NCI-H1417 (cell line): ENCODE measurements around the gene OTOP3.
"Not testable (repeated sequence)": the region's sequence is repeated elsewhere in the genome, so short reads cannot be mapped to it uniquely, and the experiment has no call there.

ENCODE experiments used
- DNase-seq, 3 experiments: peaks; one replicate each; lab custom pipeline; 2025; lab: John Stamatoyannopoulos, UW

OTOP3 gene

DNA sequence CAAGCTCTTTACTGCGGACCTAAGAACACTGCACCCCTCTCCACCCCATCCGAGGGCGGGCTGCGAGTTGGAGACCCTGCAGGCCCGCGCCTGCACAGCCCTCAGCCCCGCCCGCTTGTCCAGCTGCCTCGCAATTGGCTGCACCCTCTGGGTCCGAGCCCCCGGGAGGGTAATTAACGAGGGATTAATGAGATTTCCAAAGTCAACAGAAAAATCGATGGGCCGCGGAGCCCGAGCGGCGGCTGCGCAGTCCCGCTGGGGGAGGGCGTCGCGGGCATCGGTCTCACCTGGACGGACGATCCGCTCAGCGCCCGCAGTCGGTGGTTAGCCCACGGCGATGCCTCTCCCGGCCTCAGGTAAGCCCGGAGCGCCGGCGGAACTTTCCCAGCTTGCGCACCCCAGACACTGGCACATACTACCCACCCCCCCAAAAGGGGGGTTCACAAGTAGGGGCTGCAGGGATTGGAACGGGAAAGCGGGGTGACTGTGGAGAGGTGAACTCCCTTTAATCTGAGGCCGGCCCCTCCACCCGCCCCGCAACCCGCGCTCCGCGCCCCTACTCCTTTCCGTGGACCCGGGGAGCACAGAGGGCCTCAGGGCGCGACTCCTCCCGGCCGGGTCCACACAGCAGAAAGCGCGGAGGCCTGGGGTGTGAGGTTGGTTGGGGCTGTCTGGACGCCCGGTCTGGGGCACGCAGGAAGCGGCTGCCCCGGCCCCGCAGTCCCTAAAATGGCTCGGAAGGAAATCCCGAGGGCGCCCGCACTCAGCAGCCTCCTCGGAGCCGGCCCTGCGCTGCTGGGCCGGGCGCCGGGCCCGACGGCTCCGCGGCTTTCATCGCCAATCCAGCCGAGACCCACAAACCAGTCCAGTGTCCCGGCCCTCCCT, at the start of gene OTOP3:
Gene OTOP3, plus strand, starts transcription at position 314 of the 885 bp plus-strand sequence. Its CDS starts 24 bp downstream, at position 338.
- peak in 2 of 3 experiments; percentile 72 to 81 for DNase-seq

GRCh38 chr17:74888469-74888868, 47.2 kb upstream of the OTOP3 start:
- DNase-seq, result no peak

DNA sequence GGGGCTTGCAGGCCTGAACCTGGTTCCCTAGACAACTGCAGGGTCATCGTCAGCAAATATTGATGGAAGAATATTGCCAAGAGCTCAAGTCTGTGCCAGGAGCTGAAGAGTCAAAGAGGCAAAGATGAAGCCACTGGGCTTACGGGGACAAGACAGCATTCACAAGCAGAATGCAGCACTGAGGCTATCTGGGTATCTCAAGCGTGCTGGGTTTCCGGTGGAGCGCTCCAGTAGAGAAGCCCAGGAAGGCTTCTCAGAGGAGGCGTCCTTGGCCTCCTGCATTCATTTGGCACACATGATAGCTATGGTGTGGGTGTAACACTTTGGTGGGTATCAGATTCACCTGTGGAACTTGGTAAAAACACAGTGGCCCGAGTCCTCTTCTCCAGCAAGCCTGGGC, 45.1 kb upstream of the OTOP3 start:
- no peak for DNase-seq

DNA sequence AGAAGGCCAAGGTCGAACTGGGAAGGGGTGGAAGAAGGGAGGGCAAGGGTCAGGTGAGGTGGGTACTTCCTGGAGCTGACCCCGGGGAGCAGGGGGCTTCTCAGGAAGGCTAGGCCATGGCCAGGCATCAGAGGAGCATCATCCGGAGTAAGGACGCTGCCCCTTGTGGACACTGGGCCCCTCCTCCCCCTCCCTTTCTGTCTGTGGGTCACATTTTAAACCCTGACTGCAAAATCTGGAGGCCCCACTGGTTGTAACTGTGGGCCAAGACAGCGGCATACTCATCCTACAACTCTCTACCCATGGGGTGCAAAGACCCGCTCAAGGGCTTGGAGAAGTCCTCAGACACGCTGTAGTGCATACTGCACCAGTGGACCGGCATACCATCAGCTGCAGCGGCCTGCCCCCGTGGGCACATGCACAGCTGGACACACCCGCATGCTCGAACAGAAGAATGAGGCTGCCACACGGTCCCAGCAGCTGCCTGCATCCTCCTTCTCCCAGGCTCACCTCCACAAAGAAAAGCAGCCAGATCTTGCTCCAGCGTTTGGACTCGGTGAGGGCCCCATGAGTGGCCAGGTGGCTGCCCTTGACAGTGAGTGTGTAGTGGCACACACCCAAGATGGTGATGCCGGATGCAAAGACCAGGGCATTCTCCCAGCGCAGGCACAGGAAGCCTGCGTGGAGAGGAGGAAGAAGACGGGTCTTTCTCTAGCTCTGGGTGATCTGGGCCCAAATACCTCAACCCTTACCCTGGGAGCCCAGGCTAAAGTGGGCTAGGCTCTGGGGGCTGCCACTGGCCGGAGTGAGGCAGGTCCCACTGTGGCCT, 43.5 kb upstream of the OTOP3 start:
- peak in 1 of 3 experiments; percentile 4 for DNase-seq

- DNase-seq, result peak in 2 of 3 experiments; percentile 46 to 50
Measured at GRCh38 chr17:74892974-74893911, 42.5 kb upstream of the OTOP3 start, which contains the start of gene FADS6. Gene FADS6 (minus strand): TSS chr17:74893633. CDS start chr17:74893595, 38 bp downstream.

DNA sequence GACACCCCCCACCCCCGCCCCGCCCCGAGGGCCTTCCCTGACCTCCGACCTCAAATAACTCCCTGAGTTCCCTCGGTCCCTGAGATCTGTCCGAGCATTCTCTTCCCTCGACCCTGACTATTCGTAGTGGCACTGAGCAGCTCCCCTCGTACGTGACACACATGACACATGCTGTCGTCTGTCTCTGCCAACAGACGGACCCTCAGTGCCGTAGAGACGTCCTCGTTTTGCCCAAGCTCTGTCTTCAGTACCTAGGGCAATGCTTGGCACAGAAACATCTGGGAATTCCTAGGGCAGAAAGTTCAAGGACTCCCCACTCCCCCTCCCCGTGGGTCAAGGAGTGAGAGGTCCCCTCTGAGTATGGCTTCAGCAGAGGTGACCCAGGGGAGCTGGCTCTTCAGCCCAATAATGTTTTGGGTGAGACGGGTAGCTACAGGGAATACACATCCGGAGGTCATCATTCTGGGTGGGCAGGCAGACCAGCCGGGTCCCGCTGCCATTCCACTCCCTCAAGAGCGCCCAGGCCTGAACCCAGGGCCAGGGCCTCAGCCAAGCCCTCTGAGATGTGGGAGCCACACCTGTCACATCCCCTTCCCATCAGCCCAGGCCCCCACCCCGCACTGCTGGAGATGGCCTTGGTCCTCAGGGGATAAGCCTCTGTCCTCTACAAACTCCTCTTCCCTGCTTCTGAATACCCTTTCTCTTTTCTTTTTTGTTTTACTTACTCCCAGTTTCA, 41.6 kb upstream of the OTOP3 start:
- no peak for DNase-seq

GRCh38 chr17:74898376-74898946, 37.2 kb upstream of the OTOP3 start:
- DNase-seq, result no peak

- DNase-seq, result no peak
Measured at GRCh38 chr17:74900208-74900607, 35.5 kb upstream of the OTOP3 start.

DNA sequence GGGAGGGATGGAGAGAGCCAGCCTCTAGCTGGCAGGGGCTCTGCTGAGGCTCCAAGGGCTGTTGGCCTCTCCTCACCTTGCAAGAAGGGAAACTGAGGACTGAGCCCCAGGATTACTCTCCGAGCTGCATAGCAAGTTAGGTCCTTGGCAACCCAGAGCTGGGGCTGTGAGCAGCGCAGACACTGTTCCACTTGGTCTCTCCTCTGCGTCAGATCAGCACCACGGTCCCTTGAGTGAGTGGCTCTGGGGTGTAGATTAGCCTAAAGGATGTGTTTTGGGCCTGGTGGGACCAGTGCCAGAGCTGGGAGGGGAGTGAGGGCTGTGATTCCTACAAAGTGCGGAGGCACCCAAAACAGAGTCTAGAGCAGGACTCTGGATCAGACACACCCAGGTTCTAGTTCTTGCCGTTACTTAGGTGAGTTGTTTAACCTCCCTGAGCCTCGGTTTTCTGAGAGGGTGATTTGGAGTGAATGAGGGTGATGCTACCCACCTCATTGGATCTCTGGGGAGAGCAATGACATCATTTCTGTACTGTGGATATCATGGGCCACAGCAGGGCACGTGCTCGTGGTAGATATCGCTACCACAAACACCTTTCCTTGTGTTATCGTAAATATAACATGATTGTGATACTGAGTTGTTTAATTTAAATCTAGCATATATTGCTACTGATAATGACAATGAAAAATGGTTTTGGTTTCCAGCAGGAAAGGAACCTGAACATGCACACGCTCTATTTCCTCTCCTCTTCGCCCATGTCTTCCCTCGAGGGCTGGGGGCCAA, 34.2 kb upstream of the OTOP3 start:
- DNase-seq, result no peak

DNA sequence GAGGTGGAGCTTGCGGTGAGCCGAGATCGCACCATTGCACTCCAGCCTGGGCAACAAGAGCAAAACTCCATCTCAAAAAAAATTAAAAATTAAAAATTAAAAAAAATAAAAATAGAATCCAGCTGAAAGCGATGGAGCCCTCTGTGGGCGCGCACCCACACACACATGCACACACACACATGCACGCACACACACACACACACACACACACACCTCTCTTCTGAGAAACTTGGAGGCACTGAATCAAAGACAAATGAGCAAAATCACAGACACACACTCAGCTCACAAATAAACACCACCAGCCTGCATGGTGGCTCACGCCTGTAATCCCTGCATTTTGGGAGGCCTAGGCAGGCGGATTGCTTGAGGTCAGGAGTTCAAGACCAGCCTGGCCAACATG, 32.7 kb upstream of the OTOP3 start:
- no peak for DNase-seq

- no peak for DNase-seq
Measured at GRCh38 chr17:74903671-74904070, 32.0 kb upstream of the OTOP3 start.

GRCh38 chr17:74904687-74905409, 30.9 kb upstream of the OTOP3 start:
- DNase-seq, result no peak

DNA sequence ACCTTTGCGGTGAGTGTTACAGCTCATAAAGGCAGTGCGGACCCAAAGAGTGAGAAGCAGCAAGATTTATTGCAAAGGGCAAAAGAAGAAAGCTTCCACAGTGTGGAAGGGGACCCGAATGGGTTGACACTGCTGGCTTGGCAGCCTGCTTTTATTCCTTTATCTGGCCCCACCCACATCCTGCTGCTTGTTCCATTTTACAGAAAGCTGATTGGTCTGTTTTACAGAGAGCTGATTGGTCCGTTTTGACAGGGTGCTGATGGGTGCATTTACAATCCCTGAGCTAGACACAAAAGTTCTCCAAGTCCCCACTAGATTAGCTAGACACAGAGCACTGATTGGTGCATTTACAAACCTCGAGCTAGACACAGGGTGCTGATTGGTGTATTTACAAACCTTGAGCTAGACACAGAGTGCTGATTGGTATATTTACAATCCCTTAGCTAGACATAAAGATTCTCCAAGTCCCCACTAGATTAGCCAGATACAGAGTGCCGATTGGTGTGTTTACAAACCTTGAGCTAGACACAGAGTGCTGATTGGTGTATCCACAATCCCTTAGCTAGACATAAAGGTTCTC, 29.4 kb upstream of the OTOP3 start:
- DNase-seq, result not testable (repeated sequence)

DNA sequence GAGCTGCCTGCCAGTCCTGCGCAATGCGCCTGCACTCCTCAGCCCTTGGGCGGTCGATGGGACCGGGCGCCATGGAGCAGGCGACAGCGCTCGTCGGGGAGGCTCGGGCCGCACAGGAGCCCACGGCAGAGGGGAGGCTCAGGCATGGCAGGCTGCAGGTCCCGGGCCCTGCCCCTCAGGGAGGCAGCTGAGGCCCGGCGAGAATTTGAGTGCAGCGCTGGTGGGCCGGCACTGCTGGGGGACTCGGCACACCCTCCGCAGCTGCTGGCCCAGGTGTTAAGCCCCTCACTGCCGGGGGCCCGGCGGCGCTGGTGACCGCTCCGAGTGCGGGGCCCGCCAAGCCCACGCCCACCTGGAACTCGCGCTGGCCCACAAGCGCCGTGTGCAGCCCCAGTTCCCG, 28.7 kb upstream of the OTOP3 start:
- DNase-seq, result no peak

DNA sequence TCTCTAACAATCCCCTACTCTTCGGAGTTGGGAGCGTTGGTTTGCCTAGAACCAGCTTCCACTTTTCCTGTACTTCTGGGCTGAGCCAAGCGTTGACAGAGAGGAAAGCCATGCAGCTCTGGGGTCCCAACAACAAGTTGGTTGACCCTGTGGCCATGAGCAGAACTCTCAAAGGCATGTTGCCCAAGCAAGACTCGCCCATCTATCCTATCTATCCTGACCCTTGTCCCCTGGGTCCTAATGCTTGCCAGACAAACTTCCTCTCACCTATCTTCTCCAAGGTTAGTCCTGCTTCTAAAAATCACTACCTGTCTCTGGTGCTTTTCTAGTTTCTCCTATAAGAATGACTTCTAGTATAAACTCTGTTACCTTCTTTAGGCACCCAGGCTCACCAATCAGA, 26.6 kb upstream of the OTOP3 start:
- not testable (repeated sequence) for DNase-seq

- DNase-seq, result not testable (repeated sequence)
Measured at GRCh38 chr17:74911423-74911822, 24.3 kb upstream of the OTOP3 start.

DNA sequence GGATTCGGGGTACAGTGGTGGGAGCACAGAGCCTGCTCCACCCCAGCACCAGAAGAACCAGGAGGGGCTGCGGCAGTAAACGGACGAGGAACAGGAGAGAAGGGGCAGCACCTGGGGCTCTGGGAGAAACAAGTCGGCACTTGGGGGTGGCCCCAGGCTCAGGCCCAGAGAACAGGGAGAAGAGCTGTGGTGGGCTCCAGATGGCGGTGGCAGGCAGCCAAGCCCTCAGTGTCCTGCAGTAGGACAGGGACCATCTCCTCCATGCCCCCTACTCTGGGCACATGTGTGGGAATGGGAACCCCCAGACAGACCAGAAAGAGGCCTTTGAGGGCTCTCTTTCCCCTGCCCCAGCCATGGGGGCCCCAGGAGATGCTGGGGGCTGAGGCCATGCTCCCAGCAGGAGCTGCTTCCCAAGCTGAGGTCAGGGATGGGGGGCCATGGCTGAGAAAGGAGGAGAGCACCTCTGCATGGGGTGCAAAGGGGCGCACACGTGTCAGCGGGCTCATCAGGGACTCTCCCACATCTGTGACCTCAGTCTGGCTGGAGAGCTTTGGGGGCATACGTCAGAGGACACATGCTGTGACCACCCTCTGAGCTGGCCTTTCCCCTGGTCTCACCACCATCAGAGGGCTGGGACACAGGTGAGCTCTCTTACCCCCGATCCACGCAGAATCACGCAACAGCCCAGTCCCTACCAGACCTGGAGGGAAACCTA, 19.4 kb upstream of the OTOP3 start:
- no peak for DNase-seq

DNA sequence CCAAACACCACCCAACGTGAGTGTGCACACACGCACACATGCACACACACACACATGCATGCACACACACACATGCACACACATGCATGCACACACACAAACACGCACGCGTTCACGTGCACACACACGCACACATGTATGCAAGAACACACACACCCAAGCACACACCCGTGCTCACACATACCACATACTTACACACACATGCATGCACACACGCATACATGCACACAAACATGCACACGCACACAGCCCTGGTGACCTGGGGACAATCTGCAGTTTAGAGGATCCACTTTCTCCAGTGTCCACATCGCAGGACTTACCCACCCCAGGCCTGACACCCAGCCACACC, 18.9 kb upstream of the OTOP3 start:
- no peak for DNase-seq
